Upper lobe of left lung (tissue), 4 donors: Measurements from ENCODE around the gene DDR2.
"Not testable (repeated sequence)": the region's sequence is repeated elsewhere in the genome, so short reads cannot be mapped to it uniquely, and the experiment has no call there.

ENCODE experiments used
- CTCF ChIP-seq, 6 experiments: fragments of 450-650 bp in 4 of 6; fragments of 200-600 bp in 2 of 6; sonication (generic) in 2 of 6; IDR thresholded peaks; one replicate each; pipeline ENCODE4 v1.5.1; 2016 to 2019; ENCODE audit warnings: antibody characterized with exemption in 6 of 6
- EP300 ChIP-seq, 4 donors: sonication (generic); formaldehyde crosslinking; IDR thresholded peaks; one replicate each; pipeline ENCODE4 v1.5.1; 2017; ENCODE audit warnings: antibody characterized with exemption in 4 of 4, control low read depth in 2 of 4
- POLR2A ChIP-seq, 4 donors: fragments of 450-650 bp; IDR thresholded peaks; one replicate each; pipeline ENCODE4 v1.5.1; 2016 to 2017; ENCODE audit warnings: antibody characterized with exemption in 4 of 4, mild to moderate bottlenecking in 2 of 4

GRCh38 chr1:162746264-162746942, 114.1 kb downstream of the DDR2 start:
- TF ChIP-seq CTCF, POLR2A, EP300 (IDR thresholded peaks at IDR 0.05): not testable (repeated sequence)
